GM23248 (cell line): ENCODE results near the gene S1PR2.

Source experiments
- EZH2 ChIP-seq: fragments of 200-600 bp; sonication (generic); IDR thresholded peaks from 2 replicates; pipeline ENCODE4 v1.6.1; 2018; ENCODE audit warnings: antibody characterized with exemption, mild to moderate bottlenecking; ENCODE audit not compliant: insufficient read depth, poor library complexity, severe bottlenecking
- EZH2phosphoT487 ChIP-seq: fragments of 200-600 bp; sonication (generic); IDR thresholded peaks from 2 replicates; pipeline ENCODE4 v1.6.1; 2018; ENCODE audit warnings: antibody characterized with exemption, moderate library complexity, mild to moderate bottlenecking, low read depth; ENCODE audit not compliant: insufficient read depth

DNA sequence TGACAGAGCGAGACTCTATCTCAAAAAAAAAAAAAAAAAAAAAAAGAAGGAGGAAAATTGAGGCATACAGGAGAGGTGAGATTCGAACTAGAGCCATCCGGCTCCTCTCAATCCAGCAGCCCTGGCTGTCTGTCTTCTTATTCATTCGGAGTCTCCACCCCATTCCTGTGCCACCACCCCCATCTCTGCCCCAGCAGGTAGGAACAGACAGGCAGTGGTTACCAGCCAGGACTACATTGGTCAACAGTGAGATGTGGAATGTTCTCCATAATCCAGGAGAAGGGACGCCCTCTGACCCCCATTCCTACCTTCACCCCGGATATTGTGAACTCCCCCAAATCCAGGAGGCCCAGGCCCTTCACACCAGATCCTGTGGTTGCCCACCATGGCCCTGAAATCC is 6.6 kb upstream of the S1PR2 start:
- TF ChIP-seq EZH2phosphoT487 = no peak
- no peak for TF ChIP-seq EZH2
